ENCODE data around the gene ROPN1L.
A peak's percentile ranks its signal among the peaks of the same experiment; 100 is the strongest.

Gene ROPN1L

DNA sequence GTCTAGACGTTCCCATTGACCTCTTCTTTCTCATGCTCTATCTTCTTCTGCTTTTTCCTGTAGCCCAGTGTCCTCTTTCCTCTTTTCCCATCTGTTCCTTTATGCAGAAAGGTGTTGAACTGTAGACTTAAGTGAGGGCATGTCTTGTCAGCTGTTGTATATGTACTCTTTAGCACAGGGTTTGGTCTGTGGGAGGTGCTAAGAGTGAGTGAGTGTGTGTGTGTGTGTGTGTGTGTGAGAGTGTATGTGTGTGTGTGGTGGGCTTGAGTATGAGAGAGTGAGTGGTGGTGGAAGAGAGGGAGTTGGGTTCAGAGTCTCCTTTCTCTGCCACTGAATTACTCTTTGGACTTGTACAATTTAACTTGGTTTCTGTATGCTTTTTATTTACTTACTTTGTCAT, 10.3 kb upstream of the ROPN1L start:
- no peak for DNase-seq

DNA sequence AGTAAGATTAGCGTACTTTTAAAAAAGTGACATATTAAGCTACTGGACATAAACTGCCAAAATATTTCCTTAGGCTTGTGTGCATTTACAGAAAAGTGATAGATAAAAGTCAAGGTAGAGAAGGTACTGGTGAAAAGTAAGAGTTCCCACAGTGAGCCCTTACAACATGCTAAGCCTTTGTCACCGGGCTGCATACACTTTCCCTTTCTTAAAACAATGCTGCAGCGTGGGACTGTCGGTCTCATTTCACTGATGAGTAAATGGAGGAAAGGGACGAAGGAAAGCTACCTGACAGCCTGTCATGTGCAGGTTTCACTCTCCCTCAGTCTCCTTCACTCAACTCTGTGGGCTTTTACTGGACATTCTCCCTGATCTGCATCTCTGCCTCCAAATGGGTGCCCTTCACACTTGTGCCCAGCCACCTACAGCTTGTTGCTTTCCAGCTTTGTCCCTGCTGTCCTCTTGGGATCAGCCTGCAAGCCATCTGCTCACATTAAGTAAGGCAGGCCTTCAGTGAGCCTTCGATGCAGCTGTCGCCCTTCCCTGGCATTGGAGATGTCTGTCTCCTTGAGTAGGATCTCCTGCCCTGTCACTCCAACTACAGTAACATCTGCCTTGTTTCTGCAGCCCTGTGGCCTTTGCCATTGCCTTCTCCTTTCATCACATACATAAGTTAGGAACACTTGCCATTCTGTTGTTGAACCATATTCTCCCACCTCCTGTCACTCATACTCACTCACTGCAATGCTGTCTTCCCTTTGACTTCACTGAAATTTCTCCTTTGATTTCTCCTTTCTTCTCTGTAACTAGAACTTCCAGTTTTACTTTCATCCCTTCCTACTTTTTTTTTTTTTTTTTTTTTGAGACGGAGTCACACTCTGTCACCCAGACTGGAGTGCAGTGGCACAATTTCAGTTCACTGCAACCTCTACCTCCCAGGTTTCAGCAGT, 9.3 kb upstream of the ROPN1L start:
- DNase-seq: no peak

- no peak for DNase-seq
Observed at GRCh38 chr5:10434392-10434791, 7.3 kb upstream of the ROPN1L start.

GRCh38 chr5:10438301-10438700, 3.4 kb upstream of the ROPN1L start:
- DNase-seq: no peak

DNA sequence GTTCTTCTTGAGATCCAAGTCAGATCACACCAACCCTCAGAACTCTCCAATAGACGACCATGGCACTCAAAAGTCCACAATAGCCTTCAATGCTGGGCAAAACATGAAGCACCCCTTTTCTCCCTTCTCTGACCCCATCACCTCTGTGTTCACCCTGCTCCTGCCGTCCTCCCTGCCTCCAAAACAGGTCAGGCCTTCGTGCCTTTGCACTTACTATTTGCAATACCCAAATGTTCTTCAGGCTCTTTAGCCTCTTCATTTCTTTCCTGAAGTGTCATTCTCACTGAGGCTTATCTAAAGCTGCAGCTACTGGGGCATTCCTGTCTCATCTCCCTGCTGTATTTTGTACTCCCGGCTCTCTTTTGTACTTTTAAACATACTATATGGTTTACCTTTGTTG, 2.0 kb upstream of the ROPN1L start:
- no peak for DNase-seq

- no peak for DNase-seq
Observed at GRCh38 chr5:10440367-10440990, 1.2 kb upstream of the ROPN1L start.

DNA sequence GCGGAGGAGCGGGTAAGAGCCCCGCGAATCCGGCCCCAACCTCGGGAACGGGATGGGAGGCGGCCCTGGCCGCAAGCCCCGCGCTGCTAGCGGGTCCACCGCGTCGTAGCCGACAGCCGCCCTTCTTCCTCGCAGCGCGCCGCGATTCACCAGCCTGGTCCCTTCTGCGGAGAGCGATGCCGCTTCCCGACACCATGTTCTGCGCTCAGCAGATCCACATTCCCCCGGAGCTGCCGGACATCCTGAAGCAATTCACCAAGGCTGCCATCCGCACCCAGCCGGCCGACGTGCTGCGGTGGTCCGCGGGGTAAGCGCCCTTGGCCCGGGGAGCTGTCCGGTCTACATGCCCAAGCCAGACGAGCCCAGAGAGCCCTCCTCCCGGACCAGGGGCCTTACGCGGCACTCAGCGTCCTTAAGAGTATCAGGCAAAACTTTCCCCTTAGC, 335 bp downstream of the ROPN1L start:
- DNase-seq: no peak

- DNase-seq: no peak
Observed at GRCh38 chr5:10442576-10442975, 897 bp downstream of the ROPN1L start.

DNA sequence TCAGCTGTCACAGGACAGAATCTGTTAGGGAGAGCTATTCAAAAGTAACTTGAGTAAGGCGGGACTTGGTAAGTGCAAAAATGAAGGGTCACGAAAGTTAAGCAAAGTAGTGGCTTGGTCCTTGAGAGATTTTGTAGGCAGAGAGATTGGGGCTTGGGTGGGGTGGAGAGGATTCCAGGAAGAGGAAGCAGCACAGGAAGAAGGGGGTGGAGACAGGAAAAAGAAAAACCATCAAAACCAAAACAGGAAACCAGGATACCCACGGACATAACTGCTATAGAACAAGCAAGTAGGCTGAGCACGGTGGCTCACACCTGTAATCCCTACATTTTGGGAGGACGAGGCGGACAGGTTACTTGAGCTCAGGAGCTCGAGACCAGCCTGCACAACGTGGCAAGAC, 3.7 kb downstream of the ROPN1L start:
- DNase-seq: no peak

GRCh38 chr5:10446490-10446889, 4.8 kb downstream of the ROPN1L start:
- no peak for DNase-seq

- DNase-seq: no peak
Observed at GRCh38 chr5:10447041-10447440, 5.4 kb downstream of the ROPN1L start.

DNA sequence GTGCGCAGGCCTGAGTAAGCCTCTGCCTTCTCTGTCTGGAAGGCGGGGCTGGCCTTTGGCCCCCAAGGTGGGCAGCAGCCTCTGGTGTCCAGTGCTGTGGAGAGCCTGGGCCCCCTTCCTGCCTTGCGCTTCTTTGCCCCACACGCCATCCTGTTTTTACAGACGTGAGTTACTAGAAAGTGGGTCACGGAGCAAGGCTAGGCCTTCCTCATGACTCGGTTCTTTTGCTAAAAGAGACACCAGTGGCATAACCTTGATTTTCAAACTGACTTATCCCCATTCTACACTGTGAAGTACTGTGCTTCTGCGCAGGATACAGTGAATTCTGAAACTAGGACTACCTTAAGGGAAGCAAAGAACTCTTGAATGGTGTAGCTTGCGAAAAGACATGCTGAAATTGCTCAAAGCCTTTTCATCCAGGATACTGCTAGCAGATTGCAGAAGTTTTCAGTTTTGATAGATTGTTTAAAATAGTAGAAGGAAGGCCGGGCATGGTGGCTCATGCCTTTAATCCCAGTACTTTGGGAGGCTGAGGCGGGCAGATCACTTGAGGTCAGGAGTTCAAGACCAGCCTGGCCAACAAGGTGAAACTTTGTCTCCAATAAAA, 7.2 kb downstream of the ROPN1L start:
- no peak for DNase-seq

DNA sequence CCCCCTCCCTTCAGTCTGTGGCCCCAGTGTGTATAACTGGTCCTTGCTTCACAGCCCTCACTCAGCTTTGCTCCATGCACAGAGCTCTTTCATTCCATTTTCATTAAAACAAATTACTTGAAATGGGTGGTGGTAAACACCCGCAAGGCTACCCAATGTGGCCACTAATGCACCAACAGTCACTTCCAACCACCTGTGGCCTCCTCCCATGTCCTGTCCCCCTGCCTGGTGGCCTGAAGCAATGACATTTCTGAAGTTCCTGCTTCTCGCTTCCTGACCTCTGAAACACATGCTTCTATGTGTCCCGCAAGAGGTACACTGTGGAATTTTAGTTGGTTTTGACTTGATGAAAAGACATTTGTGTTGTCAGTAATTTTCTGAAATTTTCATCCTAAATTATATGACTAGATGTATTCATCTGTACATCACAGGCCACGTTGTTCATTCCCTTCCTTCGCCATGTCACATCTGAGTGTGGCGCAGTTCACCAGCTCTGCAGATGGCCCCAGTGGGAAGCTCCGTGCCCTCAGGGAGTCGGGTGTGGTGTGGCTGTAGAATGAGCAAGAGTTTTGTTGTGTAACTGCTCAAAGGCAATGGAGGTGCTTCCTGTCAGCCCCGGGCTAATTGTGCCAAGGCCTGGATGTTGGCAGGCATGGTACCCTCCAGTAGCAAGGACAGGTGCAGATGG, 9.6 kb downstream of the ROPN1L start:
- no peak for DNase-seq

- peak; percentile 24 for DNase-seq
Observed at GRCh38 chr5:10452768-10453331, 11.2 kb downstream of the ROPN1L start.

GRCh38 chr5:10453545-10453944, 11.9 kb downstream of the ROPN1L start:
- no peak for DNase-seq

GRCh38 chr5:10454591-10455276, 13.1 kb downstream of the ROPN1L start:
- DNase-seq: no peak

- no peak for DNase-seq
Observed at GRCh38 chr5:10455277-10455670, 13.6 kb downstream of the ROPN1L start.

DNA sequence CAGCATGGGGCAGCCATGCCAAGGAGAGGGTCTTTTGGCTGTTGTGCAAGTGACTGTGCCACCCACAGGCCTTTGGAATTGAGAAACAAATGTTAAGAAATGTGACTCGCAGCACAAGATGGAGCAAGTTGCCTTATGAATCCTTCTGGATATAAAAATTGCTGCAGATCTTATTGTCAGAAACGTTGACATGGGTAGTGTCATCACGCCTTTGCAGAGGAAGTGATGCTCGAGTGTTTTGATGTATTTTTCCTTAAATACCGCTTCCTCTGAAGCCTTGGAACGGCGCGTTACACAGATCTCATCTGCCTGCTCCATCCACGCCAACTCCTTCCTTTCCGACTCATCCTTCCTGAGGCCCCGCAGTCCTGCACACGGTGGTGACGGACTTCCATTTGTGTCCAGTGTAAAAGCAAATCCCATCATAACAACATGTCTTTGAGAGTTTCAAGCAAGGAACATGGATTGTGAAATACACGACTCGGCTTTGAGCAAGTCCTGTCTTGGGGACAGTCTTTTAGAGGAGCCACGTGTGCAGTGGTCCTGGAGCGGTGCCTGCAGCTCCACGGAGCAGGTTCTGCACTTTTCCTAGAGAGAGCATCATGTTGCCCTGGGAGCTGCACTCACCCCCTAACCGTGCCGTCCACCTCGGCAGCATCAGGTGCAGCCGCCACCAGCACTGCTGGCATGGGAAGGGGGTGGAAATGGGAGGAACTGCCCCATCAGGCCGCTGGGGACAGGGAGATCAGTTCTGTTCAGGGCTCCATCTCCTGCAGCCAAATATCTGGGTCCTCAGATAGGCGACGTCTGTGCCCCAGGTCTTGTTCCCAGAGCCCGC, 15.1 kb downstream of the ROPN1L start:
- DNase-seq: no peak

DNA sequence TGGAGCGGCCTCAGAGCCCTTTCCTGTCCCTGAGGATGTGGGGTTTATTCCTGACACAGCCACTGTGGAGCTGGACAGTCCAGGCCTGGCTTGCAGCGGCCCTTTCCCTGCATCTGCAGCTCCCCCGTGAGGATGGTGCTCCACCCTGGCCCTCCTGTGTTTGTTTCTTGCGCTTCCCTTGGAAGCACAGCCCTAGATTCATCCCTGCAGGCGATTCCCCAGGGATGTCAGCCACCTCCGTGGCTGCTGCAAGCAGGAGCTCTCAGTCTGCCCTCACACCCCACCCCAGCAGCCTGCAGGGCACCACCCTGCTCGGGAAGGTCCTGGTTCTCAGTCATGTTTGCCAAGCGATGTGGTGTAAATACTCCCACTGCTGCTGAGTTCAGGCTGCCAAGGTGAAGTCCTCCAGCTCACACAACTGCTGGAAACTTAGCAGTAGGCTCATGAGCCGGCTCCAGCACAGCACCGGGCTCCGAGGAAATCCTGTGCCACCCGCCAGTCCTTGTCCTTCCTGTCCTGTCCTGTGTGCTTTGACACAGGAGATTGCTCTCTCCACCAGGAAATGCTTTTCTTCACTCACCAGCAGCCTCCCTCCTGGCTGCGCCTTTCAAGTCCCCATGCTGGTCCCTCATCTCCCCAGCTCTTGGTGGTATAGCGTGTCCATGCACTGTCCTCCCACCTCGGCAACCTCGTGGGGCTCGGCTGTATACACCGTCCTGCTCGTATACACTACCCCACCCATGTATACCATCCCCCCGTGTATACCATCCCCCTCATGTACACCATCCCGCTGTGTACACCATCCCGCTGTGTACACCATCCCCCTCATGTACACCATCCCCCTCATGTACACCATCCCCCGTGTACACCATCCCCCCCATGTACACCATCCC, 16.2 kb downstream of the ROPN1L start:
- no peak for DNase-seq
